ENCODE data around the gene TUBA1B. TPM values are rescaled to one million over a fixed set of nuclear protein-coding genes. Genes with fewer than 3 reads are reported as not detected.

The TUBA1B gene
- total RNA-seq, 4 donors from 2014 or later, result 608 to 1,018 (median 745) TPM

DNA sequence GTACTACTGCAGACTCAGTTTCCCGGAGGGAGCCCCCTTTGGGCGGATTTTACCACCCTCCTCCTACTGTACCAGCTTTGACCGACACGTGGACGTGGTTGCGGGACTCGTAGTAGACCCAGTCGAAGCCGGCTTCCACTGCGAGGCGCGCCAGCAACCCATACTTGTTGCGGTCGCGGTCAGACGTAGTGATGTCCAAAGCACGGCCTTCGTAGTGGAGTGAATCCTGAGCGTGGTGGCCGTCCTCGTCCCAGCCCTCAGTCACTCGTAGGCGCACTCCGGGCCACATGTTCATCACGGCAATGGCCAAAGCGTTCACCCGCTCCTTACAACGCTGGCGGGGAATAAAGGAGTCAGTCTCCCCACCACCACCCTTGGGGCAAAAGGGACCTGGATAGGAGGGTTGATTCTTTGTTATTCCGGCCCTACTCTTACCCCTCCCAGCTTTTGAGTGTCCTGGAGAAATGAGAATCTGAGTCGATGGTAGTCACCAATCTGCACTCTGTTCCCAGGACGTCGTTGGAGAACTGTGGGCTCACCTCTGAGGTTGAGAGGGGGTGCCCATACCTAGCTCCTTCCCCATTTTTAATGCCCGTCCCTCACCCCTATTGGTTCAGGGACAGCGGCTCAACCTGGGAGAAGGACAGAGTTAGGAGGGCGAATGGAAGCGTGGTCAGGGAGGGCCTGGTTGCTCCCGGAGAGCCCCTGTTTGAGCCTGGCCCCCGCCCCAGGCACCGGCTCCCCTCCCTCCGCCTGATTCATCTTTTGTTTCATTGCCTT is 39.9 kb downstream of the TUBA1B start:
- ATAC-seq (ENCODE audit: low FRiP score) (no peak), DNase-seq (ENCODE audit: low spot score) (no peak)
- TF ChIP-seq, protein P1, sequence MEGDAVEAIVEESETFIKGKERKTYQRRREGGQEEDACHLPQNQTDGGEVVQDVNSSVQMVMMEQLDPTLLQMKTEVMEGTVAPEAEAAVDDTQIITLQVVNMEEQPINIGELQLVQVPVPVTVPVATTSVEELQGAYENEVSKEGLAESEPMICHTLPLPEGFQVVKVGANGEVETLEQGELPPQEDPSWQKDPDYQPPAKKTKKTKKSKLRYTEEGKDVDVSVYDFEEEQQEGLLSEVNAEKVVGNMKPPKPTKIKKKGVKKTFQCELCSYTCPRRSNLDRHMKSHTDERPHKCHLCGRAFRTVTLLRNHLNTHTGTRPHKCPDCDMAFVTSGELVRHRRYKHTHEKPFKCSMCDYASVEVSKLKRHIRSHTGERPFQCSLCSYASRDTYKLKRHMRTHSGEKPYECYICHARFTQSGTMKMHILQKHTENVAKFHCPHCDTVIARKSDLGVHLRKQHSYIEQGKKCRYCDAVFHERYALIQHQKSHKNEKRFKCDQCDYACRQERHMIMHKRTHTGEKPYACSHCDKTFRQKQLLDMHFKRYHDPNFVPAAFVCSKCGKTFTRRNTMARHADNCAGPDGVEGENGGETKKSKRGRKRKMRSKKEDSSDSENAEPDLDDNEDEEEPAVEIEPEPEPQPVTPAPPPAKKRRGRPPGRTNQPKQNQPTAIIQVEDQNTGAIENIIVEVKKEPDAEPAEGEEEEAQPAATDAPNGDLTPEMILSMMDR (IDR thresholded peaks at IDR 0.05), result no peak

DNA sequence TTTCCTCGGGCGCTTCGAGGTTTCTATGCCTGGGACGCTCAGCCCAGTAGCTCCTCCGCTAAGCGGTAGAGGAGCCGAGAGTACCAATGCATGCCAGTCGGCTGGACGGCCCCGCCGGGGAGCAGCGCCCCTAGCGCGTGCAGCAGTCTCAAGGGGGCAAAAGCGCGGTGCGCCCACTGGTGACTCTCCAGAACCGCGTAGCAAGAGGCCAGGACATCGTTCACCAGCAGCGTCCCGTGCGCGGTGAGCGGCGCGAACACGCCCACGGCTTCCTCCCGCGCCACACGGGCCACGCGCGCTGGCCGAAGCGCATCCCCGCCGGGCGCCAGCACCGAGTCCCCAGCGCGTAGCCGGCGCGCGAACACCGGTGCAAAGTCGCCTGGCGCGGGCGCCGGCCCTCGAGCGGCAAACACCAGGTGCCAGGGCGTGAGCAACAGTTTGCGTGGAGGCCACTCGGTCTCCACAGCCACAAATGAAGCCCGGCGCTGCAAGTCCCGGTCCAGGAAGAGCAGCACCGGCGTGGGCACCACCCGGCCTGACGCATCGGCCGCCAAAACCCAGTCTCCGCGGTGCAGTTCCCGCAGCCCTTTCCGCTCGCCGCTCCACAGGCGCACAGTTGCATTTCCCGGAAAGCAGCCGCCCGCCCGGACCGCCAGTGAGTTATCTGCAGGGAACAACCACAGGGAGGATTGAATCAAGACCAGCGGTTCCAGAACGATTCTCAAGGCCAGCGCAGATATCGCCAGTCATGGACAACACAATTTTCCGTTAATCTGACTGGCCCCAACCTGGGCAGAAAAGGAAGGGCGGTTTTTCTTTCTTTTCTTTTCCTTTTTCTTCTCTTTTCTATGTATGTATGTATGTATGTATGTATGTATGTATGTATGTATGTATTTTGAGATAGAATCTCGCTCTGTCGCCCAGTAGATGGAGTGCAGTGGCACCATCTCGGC is 41.1 kb downstream of the TUBA1B start:
- TF ChIP-seq, protein P1 (IDR thresholded peaks at IDR 0.05), result no peak
- ATAC-seq (ENCODE audit: low FRiP score) (no peak), DNase-seq (ENCODE audit: low spot score) (no peak)

DNA sequence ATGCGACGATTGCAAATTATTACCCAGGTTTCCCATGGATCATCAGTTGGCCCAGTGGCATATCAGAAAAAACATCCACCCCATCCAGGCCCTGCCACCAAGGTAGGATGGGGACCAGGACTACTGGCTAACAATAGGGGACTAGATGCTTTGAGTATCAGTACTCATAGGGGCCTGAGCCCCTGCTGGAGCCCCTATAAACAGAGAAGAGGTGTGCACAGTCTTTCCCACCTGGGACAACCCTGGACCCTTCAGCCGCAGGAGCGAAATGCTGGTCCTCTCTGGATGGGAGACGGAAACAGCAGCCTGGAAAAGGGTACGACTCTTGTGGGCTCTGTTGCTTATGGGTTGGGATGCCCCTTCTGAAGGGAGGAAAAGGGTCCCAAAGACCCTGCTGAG is 42.3 kb downstream of the TUBA1B start:
- ATAC-seq (ENCODE audit: low FRiP score), result no peak
- no peak for DNase-seq (ENCODE audit: low spot score)
- TF ChIP-seq, protein P1 (IDR thresholded peaks at IDR 0.05), result no peak

DNA sequence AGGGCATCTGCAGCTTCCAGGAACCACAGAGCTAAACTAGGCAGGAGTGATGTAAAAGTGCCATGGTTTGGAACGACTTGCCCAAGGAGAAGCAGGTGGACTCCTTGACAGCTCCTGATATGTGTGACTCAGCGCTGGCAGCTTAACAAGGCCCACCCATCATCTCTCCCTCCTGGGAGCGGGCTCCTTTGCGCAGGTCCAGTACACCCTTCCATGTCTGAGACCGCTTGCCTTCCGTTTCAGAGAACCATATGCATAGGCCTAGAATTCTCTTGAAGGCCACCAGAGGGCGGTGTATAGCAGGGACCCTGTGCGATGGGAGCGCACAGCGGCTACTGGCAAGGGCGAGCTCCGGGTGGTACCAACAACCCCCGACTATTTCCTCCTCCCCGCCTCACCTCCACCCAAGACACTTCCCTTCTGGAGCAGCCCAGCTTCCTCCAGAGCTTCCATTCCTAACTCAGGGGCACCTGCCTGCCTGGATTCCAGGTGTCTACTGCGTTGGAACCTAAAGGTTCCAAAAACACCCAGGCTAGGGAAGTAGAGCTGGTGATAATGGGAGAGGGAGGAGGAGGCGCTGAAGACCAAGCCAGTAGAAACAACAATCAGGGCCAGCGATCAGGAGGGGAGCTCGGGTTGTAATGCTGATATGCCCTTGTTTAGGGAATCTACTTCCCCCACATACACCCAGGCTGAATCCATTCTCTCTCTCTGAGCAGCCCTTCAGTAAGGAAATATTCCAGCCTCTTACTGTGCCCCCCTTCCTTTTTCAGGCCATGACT is 42.9 kb downstream of the TUBA1B start:
- TF ChIP-seq, protein P1 (IDR thresholded peaks at IDR 0.05), result no peak
- DNase-seq (ENCODE audit: low spot score), result peak; percentile 48
- ATAC-seq (ENCODE audit: low FRiP score), result peak; percentile 96

DNA sequence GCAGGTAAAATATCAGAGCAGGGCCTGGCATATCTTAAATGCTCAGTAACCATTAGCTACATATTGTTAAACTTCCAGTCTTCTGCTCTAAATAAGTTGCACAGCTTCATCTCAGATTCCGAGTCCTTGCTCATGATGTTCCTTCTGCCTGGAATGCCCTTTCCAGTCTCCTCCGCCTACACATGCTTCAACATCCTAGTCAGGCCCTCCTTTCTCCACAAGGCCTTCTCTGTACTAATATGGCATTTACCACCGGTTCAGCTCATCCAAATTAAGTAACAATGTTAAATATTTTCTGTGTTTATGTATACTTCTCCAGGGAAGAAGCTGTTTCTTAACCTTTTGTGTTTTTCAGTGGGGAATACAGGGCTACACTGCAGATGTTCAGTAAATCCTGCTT is 45.1 kb downstream of the TUBA1B start:
- no peak for ATAC-seq (ENCODE audit: low FRiP score)
- DNase-seq (ENCODE audit: low spot score), result no peak
- TF ChIP-seq, protein P1 (IDR thresholded peaks at IDR 0.05), result no peak

DNA sequence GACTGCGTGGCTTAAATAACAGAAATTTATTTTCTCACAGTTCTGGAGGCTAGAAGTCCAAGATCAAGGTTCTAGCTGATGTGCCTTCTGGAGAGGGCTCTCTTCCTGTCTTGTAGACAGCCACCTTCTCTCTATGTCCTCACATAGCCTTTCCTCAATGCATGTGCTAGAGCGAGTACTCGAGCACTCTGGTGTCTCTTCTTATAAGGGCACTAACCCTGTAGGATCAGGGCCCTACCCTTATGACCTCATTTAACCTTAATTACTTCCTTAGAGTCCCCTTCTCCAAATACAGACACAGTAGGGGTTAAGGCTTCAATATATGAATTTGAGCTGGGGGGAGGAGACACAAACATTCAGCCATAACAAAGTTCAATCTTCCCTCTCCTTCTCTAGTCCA is 46.8 kb downstream of the TUBA1B start:
- TF ChIP-seq, protein P1 (IDR thresholded peaks at IDR 0.05), result no peak
- ATAC-seq (ENCODE audit: low FRiP score), result no peak
- DNase-seq (ENCODE audit: low spot score), result no peak
